Stimulated activated CD8-positive, alpha-beta memory T cell treated with anti-CD3 and anti-CD28 coated beads, Interleukin-12 subunit alpha, Interleukin-12 subunit beta, amount 100 ng/mL, for 24 hours (primary cell): ENCODE measurements around the gene FFAR4.

Experiments used
- DNase-seq: peaks from one replicate; pipeline ENCODE4 v3.0.0-alpha.2; 2020; ENCODE audit errors: extremely low read depth

Gene FFAR4

GRCh38 chr10:93599778-93600177, 33.3 kb downstream of the FFAR4 start:
- DNase-seq: no peak

GRCh38 chr10:93600446-93601145, 34.1 kb downstream of the FFAR4 start:
- DNase-seq: no peak

- no peak for DNase-seq
These were observed 34.8 kb downstream of the FFAR4 start, which contains the start of gene RBP4 for GRCh38 chr10:93601146-93601773. TSS of gene RBP4 (minus strand) at chr10:93601235. CDS start at chr10:93601028, 207 bp downstream.

- no peak for DNase-seq
These were observed 35.3 kb downstream of the FFAR4 start for GRCh38 chr10:93601774-93602162.

- DNase-seq: no peak
These were observed 36.6 kb downstream of the FFAR4 start for GRCh38 chr10:93603023-93603422.

GRCh38 chr10:93604146-93604545, 37.7 kb downstream of the FFAR4 start:
- no peak for DNase-seq

GRCh38 chr10:93608421-93608820, 42.0 kb downstream of the FFAR4 start:
- no peak for DNase-seq

GRCh38 chr10:93612311-93612710, 45.8 kb downstream of the FFAR4 start, which contains the start of gene PDE6C:
TSS of gene PDE6C (plus strand) at chr10:93612537. CDS start at chr10:93612726, 189 bp downstream.
- no peak for DNase-seq

GRCh38 chr10:93613126-93613525, 46.7 kb downstream of the FFAR4 start:
- no peak for DNase-seq

GRCh38 chr10:93614101-93614825, 47.8 kb downstream of the FFAR4 start:
- DNase-seq: no peak

- DNase-seq: no peak
These were observed 49.2 kb downstream of the FFAR4 start for GRCh38 chr10:93615576-93616235.

GRCh38 chr10:93620925-93621324, 54.5 kb downstream of the FFAR4 start:
- no peak for DNase-seq

GRCh38 chr10:93622942-93623341, 56.5 kb downstream of the FFAR4 start:
- DNase-seq: no peak

- no peak for DNase-seq
These were observed 62.4 kb downstream of the FFAR4 start for GRCh38 chr10:93628858-93629257.

- no peak for DNase-seq
These were observed 63.3 kb downstream of the FFAR4 start for GRCh38 chr10:93629647-93630305.

- no peak for DNase-seq
These were observed 64.4 kb downstream of the FFAR4 start for GRCh38 chr10:93630625-93631557.
